PFSK-1 (cell line): ENCODE measurements around the gene CAMKK2.

Experiments used
- FOXP2 ChIP-seq: optimal IDR thresholded peaks from 2 replicates; pipeline ENCODE3; 2011; ENCODE audit warnings: borderline replicate concordance, control low read depth, inconsistent platforms; ENCODE audit not compliant: insufficient read depth; ENCODE audit errors: extremely low read length, extremely low read depth
- POLR2AphosphoS5 ChIP-seq: IDR thresholded peaks from 2 replicates; pipeline ENCODE4 v1.6.1; 2012; ENCODE audit warnings: low read depth, mild to moderate bottlenecking, control low read depth, low read length, moderate library complexity
- SIN3A ChIP-seq: IDR thresholded peaks from 2 replicates; pipeline ENCODE4 v1.6.1; 2012; ENCODE audit warnings: mild to moderate bottlenecking, low read length, moderate library complexity, borderline replicate concordance; ENCODE audit not compliant: insufficient read depth
- TAF1 ChIP-seq: IDR thresholded peaks from 2 replicates; pipeline ENCODE4 v1.6.1; 2012; ENCODE audit warnings: low read length, control low read depth, borderline replicate concordance; ENCODE audit not compliant: insufficient read depth
- TF ChIP-seq, protein P1 (sequence below), 2 experiments: IDR thresholded peaks; 2 replicates each; pipeline versions ENCODE4 v1.6.1 to v1.8.0; 2011 to 2012; ENCODE audit warnings: low read depth in 2 of 2, low read length in 2 of 2, control low read depth in 1 of 2, inconsistent platforms in 1 of 2, mild to moderate bottlenecking in 1 of 2, moderate library complexity in 1 of 2; ENCODE audit not compliant: insufficient read depth in 1 of 2

The CAMKK2 gene

GRCh38 chr12:121261398-121261797 is 35.1 kb downstream of the CAMKK2 start:
- TF ChIP-seq SIN3A (no peak), TAF1 (no peak), POLR2AphosphoS5 (no peak), FOXP2 (no peak)
- TF ChIP-seq, protein P1, sequence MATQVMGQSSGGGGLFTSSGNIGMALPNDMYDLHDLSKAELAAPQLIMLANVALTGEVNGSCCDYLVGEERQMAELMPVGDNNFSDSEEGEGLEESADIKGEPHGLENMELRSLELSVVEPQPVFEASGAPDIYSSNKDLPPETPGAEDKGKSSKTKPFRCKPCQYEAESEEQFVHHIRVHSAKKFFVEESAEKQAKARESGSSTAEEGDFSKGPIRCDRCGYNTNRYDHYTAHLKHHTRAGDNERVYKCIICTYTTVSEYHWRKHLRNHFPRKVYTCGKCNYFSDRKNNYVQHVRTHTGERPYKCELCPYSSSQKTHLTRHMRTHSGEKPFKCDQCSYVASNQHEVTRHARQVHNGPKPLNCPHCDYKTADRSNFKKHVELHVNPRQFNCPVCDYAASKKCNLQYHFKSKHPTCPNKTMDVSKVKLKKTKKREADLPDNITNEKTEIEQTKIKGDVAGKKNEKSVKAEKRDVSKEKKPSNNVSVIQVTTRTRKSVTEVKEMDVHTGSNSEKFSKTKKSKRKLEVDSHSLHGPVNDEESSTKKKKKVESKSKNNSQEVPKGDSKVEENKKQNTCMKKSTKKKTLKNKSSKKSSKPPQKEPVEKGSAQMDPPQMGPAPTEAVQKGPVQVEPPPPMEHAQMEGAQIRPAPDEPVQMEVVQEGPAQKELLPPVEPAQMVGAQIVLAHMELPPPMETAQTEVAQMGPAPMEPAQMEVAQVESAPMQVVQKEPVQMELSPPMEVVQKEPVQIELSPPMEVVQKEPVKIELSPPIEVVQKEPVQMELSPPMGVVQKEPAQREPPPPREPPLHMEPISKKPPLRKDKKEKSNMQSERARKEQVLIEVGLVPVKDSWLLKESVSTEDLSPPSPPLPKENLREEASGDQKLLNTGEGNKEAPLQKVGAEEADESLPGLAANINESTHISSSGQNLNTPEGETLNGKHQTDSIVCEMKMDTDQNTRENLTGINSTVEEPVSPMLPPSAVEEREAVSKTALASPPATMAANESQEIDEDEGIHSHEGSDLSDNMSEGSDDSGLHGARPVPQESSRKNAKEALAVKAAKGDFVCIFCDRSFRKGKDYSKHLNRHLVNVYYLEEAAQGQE (IDR thresholded peaks at IDR 0.05; ENCODE audit: insufficient read depth in 1 of 2, low read depth in 2 of 2, low read length in 2 of 2): no peak

DNA sequence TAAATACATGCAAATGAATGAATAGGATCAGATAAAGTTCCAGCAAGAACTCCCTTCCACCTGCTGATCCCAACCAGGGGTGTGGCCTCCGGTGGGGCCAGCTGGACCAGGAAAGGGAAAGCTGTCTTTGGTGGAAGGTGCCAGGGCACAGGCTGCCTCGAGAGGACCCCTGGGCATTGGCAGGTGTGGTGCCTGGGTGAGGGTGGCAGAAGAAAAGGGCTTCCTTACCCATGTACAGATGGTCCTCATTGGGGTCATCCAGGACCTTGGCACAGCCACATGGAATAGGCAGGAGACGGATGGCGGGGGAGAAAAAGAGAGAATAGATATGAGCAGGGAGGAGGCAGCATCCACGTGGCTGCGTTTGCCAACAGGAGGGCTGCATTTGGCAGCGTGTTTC is 36.4 kb downstream of the CAMKK2 start:
- TF ChIP-seq, protein P1 (IDR thresholded peaks at IDR 0.05; ENCODE audit: insufficient read depth in 1 of 2, low read depth in 2 of 2, low read length in 2 of 2): no peak
- no peak for TF ChIP-seq POLR2AphosphoS5
- TF ChIP-seq FOXP2: no peak
- no peak for TF ChIP-seq SIN3A
- TF ChIP-seq TAF1: no peak

DNA sequence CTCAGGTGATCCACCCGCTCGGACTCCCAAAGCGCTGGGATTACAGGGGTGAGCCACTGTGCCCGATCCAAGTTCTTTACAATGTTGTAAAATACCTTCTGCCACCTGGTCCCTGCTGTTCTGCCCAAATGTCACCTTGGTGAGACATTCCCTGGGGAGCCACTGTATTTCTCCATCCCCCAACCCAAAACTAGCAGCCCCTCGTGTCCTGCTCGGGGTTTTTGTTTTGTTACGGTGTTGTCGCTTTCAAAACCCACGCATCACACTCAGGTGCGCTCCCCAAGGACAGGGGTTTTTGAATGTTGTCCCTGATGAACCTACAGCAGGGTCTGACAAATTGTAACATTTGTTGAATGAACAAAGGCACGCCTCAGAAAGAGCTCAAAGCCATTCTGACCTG is 37.4 kb downstream of the CAMKK2 start:
- TF ChIP-seq, protein P1 (IDR thresholded peaks at IDR 0.05; ENCODE audit: insufficient read depth in 1 of 2, low read depth in 2 of 2, low read length in 2 of 2): no peak
- TF ChIP-seq SIN3A (no peak), FOXP2 (no peak), TAF1 (no peak), POLR2AphosphoS5 (no peak)

- TF ChIP-seq, protein P1 (IDR thresholded peaks at IDR 0.05; ENCODE audit: insufficient read depth in 1 of 2, low read depth in 2 of 2, low read length in 2 of 2): no peak
- no peak for TF ChIP-seq SIN3A
- no peak for TF ChIP-seq FOXP2
- TF ChIP-seq TAF1: no peak
- TF ChIP-seq POLR2AphosphoS5: no peak
Measured at GRCh38 chr12:121255433-121255832, 41.1 kb downstream of the CAMKK2 start.

DNA sequence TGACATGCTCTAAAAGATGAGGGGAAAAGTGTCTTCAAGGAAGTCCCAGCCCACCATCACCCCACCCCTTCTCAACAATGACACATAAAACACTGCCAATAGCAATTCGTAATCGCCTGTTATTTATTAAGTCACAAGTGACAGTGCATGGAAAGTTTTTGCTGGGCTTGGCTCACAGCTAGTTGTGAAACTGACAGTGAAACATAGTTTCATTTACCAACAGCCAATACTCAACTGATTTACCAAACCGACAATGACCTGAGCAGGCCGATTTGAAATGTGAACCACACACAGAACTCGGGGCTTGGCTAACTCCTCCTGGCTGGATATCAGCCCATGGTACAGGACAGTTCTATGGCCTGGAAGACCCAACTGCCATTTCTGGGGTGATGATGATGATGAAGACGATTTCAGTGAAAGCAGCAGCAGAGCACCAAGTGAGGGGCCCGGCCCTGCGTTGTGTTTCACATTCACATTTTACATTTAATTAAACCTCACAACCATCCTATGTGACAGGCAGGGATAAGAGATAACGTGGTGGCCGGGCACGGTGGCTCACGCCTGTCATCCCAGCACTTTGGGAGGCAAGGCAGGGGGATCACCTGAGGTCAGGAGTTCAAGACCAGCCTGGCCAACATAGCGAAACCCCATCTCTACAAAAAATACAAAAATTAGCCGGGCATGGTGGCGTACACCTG is 42.7 kb downstream of the CAMKK2 start:
- TF ChIP-seq SIN3A: no peak
- no peak for TF ChIP-seq FOXP2
